ENCODE measurements around the gene SNRPF.

SNRPF gene

DNA sequence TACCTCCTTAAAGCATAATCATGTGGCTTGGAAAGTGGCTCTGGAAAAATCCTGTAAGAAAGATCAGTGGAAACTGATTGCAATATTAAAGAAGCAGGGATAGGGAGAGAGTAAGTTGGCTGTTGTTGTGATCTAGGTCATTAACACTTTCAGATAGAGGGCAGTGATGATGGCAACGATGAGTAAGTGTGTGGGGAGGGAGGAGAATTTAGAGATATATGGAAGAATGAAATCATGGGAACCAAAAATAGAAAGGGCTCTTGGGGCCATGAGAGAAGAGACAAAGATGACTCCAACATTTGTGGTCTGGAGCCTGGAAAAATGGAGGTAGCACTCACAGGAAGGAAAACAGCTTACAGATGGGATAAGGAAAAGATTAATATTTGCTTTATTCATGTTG is 23.3 kb downstream of the SNRPF start:
- DNase-seq (ENCODE audit: extremely low read depth, low read depth): no peak
- TF ChIP-seq, protein P1, sequence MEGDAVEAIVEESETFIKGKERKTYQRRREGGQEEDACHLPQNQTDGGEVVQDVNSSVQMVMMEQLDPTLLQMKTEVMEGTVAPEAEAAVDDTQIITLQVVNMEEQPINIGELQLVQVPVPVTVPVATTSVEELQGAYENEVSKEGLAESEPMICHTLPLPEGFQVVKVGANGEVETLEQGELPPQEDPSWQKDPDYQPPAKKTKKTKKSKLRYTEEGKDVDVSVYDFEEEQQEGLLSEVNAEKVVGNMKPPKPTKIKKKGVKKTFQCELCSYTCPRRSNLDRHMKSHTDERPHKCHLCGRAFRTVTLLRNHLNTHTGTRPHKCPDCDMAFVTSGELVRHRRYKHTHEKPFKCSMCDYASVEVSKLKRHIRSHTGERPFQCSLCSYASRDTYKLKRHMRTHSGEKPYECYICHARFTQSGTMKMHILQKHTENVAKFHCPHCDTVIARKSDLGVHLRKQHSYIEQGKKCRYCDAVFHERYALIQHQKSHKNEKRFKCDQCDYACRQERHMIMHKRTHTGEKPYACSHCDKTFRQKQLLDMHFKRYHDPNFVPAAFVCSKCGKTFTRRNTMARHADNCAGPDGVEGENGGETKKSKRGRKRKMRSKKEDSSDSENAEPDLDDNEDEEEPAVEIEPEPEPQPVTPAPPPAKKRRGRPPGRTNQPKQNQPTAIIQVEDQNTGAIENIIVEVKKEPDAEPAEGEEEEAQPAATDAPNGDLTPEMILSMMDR (IDR thresholded peaks at IDR 0.05; ENCODE audit: low read depth, low read length): no peak

DNA sequence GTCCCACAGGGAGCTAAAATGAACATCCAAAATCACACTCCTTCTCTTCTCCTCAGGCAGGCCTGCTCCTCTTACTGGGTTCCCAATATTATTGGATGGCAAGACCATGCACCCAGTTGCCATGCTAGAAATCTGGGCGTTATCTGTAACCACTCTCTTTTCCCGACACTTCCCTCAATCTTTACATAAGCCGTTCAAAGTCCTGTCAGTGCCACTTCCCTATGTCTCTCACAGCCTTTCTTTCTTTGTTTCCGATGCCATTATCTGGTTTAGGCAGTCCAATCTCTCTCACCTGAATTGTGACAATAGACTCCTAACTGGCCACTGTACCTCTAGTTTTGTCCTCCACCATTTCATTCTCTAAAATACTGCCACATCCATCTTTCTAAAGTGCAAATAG is 24.1 kb downstream of the SNRPF start:
- TF ChIP-seq, protein P1 (IDR thresholded peaks at IDR 0.05; ENCODE audit: low read depth, low read length): no peak
- DNase-seq (ENCODE audit: extremely low read depth, low read depth): no peak

DNA sequence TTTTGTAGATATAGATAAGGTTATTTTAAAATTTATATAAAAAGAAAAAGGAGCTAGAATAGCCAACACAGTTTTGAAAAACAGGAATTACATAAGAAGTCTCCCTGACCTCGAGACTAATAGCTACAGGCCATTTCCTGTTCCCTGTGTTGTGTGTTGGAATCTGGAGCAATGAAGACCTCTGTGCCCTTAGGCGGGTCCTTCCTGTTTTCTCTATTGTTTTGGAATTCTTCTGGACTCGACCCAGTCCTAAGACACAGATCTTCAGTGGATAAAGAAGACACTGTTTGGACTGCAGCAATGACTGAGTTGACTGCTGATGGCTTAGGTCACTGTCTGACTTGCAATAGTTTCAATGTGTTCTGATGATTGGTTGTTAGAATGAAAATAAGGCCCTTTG is 26.2 kb downstream of the SNRPF start:
- no peak for DNase-seq (ENCODE audit: extremely low read depth, low read depth)
- TF ChIP-seq, protein P1 (IDR thresholded peaks at IDR 0.05; ENCODE audit: low read depth, low read length): no peak

DNA sequence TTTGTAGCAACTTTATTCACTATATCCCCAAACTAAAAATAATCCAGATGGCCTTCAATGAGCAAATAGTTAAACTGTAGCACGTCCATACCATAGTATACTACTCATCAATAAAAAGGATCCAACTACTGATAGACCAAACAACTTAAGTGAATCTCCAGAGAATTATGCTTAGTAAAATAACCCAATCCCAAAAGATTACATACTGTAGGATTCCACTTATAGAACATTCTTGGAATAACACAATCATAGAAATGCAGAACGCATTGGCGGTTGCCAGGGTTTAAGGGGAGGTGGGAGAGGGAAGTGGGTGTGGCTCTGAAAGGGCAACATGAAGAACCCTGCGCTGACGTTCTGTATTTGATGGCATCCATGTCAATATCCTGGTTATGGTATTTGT is 28.6 kb downstream of the SNRPF start:
- TF ChIP-seq, protein P1 (IDR thresholded peaks at IDR 0.05; ENCODE audit: low read depth, low read length): no peak
- DNase-seq (ENCODE audit: extremely low read depth, low read depth): no peak

DNA sequence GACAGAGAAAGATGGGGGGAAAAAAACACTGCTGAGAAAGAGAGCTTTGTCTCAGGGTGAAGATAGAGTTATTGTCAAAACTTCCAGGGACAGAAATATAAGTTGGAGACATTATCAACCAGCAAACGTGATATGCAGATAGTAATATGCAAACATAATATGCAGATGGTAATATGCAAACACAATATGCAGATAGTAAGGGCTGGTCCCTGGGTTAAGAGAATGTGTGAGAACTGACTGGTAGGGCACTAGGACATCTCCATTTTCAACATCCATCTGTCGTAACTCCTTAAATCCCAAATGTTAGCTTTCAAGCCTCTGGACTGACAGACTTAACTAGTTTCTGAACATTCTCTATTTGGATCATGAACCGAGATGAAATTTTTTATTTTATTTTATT is 32.2 kb downstream of the SNRPF start:
- TF ChIP-seq, protein P1 (IDR thresholded peaks at IDR 0.05; ENCODE audit: low read depth, low read length): no peak
- no peak for DNase-seq (ENCODE audit: extremely low read depth, low read depth)

DNA sequence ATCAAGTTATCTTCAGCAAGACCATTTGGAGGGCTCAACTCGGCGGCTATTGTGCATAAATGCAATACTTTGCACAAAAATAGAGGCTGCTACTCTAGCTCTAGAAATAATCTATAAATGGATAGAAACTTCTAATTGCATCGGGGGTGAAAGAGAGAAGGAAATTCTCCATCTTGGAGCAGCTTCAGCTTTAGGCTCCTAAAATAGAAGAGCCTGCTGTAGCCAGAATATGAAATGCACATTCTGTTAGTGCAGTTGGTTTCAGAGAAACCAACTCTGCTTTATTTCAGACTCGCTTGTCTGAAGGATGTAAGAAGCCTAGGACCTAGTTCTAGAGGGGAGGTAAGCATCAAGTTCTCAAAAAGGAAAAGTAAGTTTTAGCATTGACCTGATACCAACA is 38.1 kb downstream of the SNRPF start:
- TF ChIP-seq, protein P1 (IDR thresholded peaks at IDR 0.05; ENCODE audit: low read depth, low read length): no peak

DNA sequence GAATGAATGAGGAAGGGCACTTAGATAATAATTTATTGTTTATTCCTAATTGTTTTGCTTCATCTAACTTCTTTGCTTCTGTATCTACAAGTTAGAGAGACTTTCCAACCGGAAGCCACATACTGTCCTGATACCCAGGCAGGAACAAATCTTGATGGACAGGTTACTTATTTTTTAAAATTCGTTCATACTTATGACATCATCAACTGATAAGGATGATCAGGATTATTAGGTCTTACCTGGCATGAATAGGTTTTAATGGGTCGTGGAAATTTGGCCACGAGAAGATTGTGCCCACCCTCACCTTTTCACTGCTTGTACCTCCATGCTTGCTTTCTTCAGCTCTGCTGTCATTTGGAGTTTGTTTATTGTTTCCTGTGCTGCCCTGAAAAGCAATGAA is 39.3 kb downstream of the SNRPF start:
- TF ChIP-seq, protein P1 (IDR thresholded peaks at IDR 0.05; ENCODE audit: low read depth, low read length): no peak
- no peak for DNase-seq (ENCODE audit: extremely low read depth, low read depth)

More for the DNA sequence above, 38.1 kb downstream of the SNRPF start:
- DNase-seq (ENCODE audit: extremely low read depth, low read depth): no peak

Data from AG09319 (cell line).